ENCODE results near the gene TSPAN16. TPM values are rescaled to one million over a fixed set of nuclear protein-coding genes. Genes with fewer than 3 reads are reported as not detected.

TSPAN16 gene
- total RNA-seq, 3 donors from 2014 or later: not detected

DNA sequence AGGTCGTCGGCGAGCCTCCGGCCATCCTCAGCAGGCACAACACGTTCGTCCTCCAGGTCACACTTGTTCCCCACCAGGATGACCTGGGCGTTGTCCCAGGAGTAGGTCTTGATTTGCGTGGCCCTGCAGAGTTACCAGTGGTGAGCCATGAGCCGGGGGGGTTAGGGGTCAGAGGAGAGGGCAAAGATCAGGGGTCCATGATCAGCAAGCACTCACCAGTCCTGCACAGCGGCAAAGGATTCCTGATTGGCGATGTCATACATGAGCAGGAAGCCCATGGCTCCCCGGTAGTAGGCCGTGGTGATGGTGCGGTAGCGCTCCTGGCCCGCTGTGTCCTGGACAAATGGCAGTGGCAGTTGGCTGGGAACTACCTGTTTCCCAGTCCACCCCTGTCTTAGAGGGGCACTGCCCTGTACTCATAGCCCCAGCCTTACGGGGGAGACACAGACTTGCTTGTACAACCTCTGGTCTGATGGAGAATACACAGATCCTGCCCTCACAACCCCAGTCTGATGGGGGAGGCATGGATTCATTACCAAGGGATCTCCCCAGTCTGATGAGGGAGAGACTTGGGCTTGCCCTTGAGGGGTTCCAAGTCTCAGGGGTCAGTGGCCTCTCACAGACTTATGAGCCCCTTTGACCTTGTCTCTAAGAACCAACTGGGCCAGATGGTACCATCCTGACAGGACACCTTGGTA, 39.6 kb downstream of the TSPAN16 start:
- no peak overlapping the region for H3K4me3 ChIP-seq
- H3K9me3 ChIP-seq: no peaks in the 10 kb centered on the region
- TF ChIP-seq POLR2A (IDR thresholded peaks at IDR 0.05) (no peak), POLR2AphosphoS5 (IDR thresholded peaks at IDR 0.05) (no peak)
- TF ChIP-seq, protein P1, sequence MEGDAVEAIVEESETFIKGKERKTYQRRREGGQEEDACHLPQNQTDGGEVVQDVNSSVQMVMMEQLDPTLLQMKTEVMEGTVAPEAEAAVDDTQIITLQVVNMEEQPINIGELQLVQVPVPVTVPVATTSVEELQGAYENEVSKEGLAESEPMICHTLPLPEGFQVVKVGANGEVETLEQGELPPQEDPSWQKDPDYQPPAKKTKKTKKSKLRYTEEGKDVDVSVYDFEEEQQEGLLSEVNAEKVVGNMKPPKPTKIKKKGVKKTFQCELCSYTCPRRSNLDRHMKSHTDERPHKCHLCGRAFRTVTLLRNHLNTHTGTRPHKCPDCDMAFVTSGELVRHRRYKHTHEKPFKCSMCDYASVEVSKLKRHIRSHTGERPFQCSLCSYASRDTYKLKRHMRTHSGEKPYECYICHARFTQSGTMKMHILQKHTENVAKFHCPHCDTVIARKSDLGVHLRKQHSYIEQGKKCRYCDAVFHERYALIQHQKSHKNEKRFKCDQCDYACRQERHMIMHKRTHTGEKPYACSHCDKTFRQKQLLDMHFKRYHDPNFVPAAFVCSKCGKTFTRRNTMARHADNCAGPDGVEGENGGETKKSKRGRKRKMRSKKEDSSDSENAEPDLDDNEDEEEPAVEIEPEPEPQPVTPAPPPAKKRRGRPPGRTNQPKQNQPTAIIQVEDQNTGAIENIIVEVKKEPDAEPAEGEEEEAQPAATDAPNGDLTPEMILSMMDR (IDR thresholded peaks at IDR 0.05): no peak
- H3K36me3 ChIP-seq: no peaks in the 10 kb centered on the region
- no peaks in the 10 kb centered on the region for H3K27me3 ChIP-seq
- H3K4me1 ChIP-seq: no peaks in the 10 kb centered on the region
- DNase-seq (ENCODE audit: low spot score in 2 of 2): no peak
- no peak overlapping the region for H3K27ac ChIP-seq
- intact Hi-C loops (cut with DNase I; ENCODE audit: low total_unique reads): no loop called here

DNA sequence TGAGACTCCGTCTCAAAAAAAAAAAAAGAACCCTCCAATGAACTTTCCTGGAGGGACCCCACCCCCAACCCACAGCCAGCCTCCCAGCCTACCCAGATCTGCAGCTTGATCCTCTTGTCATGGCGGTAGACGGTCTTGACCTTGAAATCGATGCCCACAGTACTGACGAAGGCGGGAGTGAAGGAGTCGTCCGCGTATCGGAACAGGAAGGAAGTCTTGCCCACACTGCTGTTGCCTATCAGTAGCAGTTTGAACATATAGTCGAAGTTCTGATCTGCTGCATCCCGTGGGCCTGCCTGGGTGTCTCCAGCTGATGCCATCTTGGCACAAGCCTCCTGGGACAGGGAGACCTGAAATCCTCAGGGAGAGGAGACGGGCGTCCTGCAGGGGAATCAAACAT, 41.1 kb downstream of the TSPAN16 start:
- no peak overlapping the region for H3K4me3 ChIP-seq
- no peak for TF ChIP-seq POLR2A (IDR thresholded peaks at IDR 0.05)
- no peak for TF ChIP-seq POLR2AphosphoS5 (IDR thresholded peaks at IDR 0.05)
- TF ChIP-seq, protein P1 (IDR thresholded peaks at IDR 0.05): no peak

DNA sequence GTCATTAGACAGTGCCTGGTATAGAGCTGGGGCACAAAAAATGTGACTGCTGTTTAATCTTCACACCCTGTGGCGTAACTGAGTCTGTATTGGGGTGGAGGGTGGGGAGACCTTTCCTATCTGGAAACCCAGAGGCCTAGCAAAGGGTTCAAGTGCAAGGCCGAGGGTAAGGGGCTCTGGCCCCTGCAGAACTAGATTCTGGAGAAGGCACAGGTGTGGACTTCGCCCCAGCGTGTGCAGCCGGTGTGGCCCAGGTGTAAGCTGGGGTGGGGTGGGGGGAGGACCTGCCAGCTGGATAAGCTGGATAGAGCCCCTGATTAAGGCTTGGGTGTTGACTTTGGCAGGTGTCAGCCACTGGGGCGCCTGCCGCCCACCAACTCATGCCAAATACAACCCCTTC, 42.2 kb downstream of the TSPAN16 start:
- Histone ChIP-seq H3K4me3 (peak overlapping the region in 2 of 3 donors; percentile 87 to 96), H3K36me3 (no peaks in the 10 kb centered on the region), H3K27me3 (no peaks in the 10 kb centered on the region), H3K9me3 (no peaks in the 10 kb centered on the region), H3K4me1 (no peaks in the 10 kb centered on the region), H3K27ac (peak overlapping the region; percentile 68 to 90)
- no peak for DNase-seq (ENCODE audit: low spot score in 2 of 2)
- TF ChIP-seq POLR2A (IDR thresholded peaks at IDR 0.05): no peak
- no peak for TF ChIP-seq POLR2AphosphoS5 (IDR thresholded peaks at IDR 0.05)
- TF ChIP-seq, protein P1 (IDR thresholded peaks at IDR 0.05): no peak
- intact Hi-C loops (cut with DNase I; ENCODE audit: low total_unique reads): no loop called here

More for the DNA sequence above, 41.1 kb downstream of the TSPAN16 start:
- no peaks in the 10 kb centered on the region for H3K36me3 ChIP-seq
- DNase-seq (ENCODE audit: low spot score in 2 of 2): no peak
- H3K27me3 ChIP-seq: no peaks in the 10 kb centered on the region
- H3K27ac ChIP-seq: no peak overlapping the region
- intact Hi-C loops (cut with DNase I; ENCODE audit: low total_unique reads): no loop called here
- H3K4me1 ChIP-seq: no peaks in the 10 kb centered on the region
- no peaks in the 10 kb centered on the region for H3K9me3 ChIP-seq

DNA sequence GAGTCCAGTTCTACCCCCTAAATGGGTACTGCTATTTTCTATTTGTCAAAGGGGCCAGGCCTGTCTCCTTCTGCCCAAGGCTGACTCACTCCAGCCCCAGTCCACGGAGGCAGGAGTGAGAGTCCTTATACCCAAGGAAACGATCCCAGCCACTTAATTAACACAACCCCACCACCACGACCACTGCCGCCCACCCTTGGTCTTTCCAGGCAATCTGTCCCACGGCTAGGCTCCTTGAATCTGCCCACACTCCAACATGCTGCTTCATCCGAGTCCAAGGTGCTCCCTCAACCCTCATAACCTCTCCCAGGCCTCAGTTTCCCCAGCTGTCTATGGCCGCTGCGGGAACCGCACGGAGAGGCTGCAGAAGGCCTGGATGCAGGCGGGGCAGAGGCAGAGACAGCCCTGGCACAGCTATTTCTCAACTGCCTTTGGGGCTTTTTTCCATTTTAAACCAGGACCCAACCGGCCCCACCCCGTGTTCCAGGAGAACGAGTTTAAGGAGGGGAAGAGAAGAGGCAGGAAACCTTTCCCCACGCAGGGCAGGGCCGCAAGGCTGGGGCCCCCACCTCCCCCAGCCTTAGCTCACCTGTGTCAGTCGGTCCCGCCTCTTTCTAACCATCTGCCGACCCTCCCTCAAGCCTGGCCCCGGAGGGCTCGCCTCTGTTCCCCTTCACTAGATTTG, 42.8 kb downstream of the TSPAN16 start:
- no peak for DNase-seq (ENCODE audit: low spot score in 2 of 2)
- no peaks in the 10 kb centered on the region for H3K4me1 ChIP-seq
- intact Hi-C loops (cut with DNase I; ENCODE audit: low total_unique reads): no loop called here
- peak overlapping the region; percentile 84 to 96 (median 87) for H3K4me3 ChIP-seq
- H3K27me3 ChIP-seq: no peaks in the 10 kb centered on the region
- TF ChIP-seq POLR2A (IDR thresholded peaks at IDR 0.05) (no peak), POLR2AphosphoS5 (IDR thresholded peaks at IDR 0.05) (no peak)
- TF ChIP-seq, protein P1 (IDR thresholded peaks at IDR 0.05): no peak
- no peaks in the 10 kb centered on the region for H3K9me3 ChIP-seq
- no peaks in the 10 kb centered on the region for H3K36me3 ChIP-seq
- H3K27ac ChIP-seq: peak overlapping the region; percentile 68 to 90

Data from breast epithelium (tissue), 4 donors.